Left hindlimb (tissue), 1 donor: ENCODE results near the gene PLCL1.

Source experiments
- DNase-seq: peaks from one replicate; pipeline ENCODE4 v3.0.0-alpha.2; 2018

PLCL1 gene

DNA sequence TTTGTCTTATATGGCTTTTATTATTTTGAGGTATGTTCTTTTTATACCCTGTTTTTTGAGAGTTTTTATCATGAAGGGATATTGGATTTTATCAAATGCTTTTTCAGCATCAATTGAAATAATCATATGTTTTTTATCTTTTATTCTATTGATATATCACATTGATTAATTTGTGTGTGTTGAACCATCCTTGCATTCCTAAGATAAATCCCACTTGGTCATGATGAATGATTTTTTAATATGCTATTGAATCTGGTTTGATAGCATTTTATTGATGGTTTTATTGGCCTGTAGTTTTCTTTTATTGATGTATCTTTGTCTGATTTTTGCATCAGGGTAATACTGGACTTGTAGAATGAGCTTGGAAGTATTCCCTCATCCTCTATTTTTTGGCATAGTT lies 160.3 kb downstream of the PLCL1 start:
- DNase-seq = no peak

DNA sequence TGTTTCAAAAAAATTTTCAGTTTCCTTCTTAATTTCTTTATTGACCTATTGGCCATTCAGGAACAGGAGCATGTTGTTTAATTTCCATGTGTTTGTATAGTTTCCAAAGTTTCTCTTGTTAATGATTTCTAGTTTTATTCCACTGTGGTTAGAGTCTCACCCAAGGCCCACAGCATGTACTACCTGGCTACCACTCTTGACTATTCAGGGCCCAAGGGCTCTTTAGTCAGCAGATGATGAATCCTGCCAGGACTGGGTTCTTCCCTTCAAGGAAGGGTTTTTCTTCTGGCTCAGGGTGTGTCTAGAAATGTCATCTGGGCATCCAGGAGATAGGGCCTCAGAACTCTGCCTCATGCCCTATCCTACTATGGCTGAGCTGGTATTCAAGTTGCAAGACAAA lies 161.4 kb downstream of the PLCL1 start:
- DNase-seq = no peak

DNA sequence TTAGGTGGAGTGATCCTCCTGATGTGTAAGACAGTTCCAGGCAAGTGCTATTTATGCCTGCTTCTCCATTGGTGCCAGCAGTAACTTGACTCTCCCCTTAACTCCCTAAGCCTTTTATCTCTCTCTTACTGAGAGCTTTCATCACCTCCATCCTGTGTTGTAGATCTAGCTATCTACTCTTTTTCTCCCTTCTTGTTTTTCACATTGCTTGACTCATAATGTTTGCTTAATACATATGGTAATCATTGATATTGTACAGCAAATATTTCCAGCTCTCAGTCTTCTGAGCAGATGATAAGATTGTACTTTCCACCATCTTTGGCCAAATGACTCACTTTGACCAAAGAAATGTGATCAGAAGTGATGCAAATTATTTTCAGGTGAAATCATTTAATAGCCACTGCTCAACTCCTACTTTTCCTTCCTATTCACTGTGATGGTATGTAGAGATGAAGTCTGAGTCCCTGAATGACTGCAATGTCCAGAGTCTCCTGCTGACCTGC lies 165.0 kb downstream of the PLCL1 start:
- no peak for DNase-seq

DNA sequence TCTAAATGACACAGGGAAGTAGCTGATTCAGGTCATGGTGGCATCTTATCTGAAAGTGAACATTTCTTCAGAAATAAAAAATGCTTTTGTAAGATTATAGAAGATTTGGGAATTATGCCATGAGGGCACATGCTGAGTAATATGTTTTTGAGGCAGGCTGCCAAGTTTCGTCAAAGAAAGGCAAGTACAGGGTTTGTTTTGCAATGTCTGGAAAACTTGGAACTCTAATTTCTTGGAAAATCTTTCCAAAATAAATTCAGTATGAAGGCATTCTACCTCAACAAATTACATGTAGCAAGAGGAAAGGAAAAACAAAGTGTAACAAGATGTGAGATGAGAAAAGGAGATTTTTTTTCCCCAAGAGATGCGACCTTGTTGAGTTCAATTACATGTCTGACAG lies 167.7 kb downstream of the PLCL1 start:
- no peak for DNase-seq

DNA sequence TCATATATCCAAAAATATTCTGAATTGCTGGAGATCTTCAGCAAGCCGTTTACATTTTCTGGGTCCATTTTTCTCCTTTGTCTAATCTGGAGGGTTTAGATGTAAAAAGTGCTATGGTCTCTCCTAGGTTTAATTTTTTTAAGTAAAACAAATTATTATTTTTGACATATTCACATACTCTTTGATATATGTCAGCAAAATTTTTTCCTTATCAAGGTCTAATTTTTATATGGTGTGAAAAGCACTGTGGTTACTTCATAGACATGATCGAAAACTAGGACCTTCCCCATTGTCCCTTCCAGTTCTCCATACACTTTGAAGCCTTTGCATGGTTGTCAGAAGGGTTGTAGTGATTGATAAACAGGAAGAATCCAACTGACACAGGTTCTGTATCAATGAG lies 168.2 kb downstream of the PLCL1 start:
- no peak for DNase-seq

DNA sequence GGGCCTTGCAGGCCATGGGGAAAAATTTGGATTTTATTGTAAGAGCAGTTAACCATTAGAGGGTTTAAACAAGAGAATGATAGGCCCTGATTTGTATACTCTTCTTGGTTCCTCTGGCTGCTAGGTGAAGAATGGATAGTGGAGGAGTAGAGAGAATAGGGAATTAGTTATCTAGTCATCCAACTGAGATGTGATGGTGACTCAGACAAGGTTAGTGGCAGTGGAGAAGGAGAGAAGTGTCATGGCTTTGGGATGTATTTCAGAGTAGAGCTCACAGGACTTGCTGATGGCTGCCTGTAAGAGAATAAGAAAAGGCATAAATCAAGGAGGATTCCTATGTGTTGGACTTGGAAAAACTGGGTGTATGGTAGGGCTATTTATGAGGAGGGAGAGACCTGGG lies 169.4 kb downstream of the PLCL1 start:
- DNase-seq = no peak

DNA sequence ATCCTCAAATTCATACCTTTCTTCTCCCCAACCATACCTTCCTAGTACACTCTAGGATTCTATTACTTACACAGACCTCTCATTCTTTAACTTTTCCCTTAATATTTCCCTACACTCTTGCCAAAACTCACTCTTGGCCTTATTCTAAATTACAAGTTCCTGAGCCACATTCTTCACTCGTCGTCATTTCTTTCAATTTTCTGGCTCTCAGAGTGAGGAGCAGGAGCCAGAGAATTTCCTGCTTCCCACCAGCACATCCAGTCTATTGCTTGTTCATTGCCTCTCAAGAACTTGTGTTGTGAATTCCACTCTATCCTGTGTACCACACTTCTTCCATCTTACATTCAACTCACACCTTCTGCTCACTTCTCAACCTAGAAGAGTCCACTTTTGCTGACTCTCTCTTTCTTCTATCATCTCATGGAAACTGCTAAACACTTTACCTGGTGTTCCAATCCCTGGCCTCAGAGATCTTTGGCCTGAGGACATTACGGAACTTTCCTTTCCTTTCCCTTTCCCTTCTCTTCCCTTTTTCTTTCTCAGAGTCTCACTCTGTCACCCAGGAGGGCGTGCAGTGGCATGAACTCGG lies 171.6 kb downstream of the PLCL1 start:
- DNase-seq = peak; percentile 71

DNA sequence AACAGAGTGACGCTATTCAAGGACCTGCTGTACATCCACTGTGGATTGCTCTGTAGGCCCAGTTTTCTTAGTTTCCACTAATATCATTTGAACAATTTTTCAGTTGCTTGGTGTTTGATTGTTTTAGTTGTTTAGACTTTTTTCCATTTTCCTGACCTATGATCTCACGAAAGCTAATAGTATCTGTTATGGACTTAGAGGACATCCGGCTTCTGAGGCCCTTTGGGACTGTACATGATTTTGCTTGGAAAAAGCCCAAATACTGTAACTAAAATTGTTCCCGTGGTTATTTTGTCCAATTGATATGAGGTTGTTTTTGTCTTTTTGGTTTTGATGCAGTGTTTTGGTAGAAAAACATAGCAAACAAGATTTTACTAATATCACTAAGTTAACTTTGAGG lies 174.6 kb downstream of the PLCL1 start:
- no peak for DNase-seq

DNA sequence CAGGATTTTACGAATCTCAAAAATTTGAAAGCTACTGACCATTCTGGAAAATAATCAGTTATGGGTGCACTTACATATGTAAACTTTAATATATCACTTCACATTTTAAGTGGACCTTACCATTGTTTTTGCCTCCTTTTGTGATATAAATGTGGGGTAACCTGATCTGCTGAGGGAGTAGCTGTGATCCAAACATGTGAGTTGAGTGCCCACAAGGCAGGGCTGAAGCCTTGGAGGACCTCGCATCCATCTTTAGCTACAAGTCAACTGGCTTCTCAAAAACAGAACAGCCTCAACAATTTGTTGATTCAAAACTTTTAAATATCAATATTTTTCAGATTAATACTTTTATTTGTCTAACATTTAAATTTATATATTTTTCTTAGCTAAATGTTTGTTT lies 178.2 kb downstream of the PLCL1 start:
- no peak for DNase-seq

DNA sequence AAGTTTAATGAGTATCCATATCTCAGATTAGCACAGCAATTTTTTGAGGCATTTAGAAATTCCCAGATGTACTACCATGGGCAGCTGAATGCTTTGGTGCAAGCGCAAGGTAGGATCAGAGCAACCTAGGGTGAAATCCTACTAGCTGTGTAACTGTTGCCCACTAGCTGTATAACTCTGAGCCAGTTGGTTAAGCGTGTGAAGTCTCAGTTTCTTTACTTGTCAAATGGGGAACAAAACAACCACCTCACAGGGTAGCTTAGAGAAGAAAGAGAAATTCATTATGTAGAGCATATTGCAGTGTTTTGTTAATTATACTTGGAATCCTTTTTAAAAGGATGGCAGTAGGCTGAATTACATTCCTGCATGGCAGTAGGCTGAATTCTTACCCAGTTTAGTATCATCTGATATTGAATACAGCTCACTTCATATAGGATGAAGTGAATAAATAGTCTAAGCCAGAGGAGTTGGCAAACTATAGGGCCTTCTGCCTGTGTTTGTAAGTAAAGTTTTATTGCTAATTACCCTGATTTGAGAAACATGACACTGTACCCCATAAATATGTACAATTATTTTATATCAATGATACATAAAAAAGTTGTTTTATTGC lies 180.7 kb downstream of the PLCL1 start:
- DNase-seq = no peak

DNA sequence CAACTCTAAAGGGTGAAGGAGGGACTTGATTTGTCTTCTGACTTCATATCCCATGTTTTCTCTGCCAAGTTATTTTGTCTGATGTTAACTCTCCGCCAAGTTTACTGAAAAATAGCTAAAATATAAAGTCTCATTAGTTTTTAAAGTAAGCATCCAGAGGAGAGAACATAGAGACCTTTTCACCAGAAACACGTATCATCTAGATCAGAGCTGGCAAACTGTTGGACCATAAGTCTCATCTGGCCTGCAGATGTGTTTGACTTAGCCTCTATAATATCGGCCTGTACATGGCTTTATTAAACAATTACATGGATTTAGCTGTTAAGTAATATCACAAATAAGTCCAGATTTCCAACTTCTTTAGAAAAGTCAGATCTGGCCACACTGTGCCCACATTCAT lies 182.6 kb downstream of the PLCL1 start:
- no peak for DNase-seq

DNA sequence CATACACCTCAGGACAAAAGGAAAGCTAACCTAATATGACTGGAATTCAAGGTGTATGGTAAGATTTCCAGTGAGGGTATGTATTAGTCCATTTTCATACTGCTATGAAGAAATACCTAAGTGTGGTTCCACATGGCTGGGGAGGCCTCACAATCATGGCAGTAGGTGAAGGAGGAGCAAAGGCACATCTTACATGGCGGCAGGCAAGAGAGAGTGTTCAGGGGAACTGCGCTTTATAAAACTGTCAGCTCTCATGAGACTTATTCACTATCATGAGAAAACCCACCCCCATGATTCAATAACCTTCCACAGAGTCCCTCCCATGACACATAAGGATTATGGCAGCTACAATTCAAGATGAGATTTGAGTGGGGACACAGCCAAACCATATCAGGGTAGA lies 186.0 kb downstream of the PLCL1 start:
- DNase-seq = no peak

DNA sequence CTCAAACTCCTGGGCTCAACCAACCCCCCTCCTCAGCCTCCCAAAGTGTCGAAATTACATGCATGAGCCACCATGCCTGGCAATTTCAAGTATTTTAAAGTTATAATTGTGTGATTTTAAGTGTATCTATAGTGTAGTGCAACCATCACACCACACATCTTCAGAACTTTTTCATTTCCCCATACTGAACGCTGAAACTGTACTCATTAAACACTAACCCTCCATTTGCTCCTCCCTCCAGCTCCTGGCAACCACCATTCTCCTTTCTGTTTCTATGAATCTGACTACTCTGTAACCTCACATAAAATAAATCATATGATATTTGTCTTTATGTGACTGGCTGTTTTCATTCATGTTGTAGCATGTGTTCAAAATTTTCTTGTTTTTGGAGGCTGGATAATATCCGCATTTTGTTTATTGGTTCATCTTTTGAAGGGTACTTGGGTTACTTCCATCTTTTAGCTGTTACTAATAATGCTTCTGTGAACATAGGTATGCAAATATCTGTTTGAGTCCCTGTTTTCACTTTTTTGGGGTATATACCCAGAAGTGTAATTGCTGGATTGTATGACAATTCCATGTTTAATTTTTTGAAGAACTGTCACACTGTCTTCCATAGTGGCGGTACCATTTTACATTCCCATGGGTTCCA lies 188.2 kb downstream of the PLCL1 start:
- no peak for DNase-seq

DNA sequence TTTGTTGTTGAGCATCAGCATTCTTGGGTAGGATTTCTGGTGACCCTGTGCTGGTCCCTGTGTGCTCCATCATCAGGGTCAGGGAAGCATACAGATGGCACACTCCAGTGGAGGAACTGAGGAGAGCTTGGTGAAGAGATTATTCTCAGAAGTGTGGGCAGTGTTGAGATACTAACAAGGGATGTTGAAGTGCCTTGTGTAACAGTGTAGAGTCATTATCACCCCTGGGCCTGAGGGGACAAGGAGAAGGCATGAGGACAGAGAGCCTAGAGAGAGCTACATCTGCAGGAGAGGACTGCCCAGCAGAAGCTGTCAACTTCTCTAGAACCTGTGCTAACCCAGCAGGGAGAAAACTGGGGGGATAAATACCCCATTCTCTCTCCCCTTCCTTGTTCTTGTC lies 189.0 kb downstream of the PLCL1 start:
- DNase-seq = no peak

DNA sequence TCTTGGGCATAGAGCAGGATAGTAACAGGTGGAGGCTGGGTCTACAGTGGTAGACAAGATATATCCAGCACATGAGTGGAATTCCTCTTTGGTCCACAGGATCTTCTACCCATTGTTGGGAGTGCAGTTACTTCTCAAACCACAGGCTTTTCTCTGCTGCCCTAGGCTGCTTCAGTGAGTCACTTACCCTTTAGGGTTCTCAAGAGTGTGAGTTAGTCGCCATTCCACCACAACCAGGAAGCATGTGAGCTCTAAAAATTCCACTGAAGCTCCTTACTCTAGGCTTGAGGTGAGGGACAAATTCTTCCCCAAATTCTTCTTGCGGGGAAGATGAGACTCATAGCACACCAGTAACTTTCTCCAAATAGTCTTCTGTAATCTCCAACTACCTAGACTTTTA lies 189.4 kb downstream of the PLCL1 start:
- DNase-seq = no peak

DNA sequence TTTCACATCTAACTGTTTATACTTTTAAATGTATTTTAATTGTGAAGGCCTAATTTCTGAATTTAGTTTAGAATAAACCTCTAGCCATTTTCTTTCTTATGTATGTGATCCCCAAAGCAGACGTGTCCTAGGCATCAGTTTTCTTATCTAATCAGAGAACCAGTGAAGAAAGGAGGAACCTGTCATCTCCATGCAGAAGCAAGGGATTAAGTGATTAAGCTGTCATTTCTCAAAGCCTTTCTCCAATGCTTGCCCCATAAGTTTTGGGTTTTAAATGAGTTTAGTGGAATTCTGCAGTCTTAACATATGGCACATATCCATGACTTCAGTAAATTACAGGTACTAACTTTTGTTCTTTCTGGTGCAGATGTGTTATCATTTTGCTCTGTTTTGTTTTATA lies 190.4 kb downstream of the PLCL1 start:
- no peak for DNase-seq

DNA sequence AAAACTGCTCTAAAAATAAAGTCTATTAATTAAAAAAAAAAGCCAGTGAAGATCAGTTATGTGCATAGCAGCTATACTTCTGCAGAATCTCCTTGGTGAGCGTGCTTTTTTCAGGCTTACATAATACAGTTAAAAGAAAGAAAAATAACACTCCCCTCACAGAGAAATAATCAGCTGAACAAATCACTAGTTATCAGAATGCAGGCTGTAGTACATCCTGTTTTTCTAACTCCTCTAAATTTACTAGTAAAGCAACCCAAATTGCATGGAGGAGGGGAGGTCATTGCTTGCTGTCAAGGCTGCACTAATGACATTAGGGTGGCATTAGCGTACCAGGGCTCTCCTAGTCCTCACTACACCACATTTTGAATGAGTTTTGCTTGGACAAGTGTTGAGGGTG lies 192.2 kb downstream of the PLCL1 start:
- no peak for DNase-seq

DNA sequence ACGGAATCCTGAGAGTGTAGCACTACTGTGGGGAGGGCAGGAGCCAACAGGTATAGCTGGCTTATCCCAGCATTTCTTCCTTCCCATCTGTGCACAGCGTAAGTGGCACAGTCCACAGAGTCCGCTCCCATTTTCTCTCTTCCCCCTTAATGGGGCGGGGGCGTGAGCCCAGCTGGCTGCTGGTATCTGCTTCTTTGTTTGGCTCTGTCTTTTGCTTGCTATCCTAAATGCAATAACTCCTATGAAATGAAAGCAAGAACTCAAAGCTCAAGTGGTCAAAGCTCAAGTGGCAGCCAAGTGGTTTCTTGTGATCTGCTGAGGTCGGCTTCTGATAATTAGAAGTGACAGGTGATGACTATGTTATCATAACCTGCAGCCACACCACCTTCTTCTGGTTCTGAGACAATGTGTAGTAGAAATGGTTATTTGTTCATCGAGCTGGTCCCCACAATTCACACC lies 192.7 kb downstream of the PLCL1 start:
- no peak for DNase-seq

DNA sequence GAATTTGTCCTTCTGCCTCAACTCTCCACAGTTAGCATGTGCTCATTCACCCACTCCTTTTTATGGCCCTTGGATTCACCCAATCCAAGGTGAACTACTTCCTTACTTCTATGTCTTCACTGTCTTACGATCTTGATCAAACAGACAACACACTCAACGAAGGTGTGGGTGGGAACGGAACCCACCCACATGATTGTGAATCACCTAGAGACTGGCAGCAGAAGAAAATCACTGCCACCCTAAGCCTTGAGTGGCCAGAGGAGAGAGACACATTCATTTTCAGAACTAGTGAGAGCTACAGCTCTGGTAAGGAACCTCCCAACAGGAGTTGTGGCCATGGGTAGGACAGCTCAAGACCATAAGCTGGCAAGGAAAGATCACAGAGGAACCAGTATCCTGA lies 194.3 kb downstream of the PLCL1 start:
- DNase-seq = no peak

DNA sequence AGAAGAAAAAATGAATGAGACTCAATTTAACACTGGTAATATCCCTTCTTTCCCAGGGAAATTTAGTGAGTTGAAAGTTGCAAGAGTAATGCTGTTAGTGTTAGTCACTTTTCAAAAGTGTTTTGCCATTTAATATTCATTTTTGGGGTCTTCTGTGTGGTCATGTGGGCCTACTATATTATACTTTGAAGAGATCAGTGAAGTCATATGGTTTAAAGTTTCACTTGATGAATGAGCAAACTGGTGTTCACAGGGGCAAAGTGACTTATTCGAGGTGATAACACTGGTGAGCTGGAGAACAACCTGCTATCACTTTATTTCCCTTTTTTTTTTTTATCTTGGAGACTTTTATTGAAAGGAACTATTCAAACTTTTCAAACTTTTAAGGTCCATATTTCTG lies 196.0 kb downstream of the PLCL1 start:
- no peak for DNase-seq

DNA sequence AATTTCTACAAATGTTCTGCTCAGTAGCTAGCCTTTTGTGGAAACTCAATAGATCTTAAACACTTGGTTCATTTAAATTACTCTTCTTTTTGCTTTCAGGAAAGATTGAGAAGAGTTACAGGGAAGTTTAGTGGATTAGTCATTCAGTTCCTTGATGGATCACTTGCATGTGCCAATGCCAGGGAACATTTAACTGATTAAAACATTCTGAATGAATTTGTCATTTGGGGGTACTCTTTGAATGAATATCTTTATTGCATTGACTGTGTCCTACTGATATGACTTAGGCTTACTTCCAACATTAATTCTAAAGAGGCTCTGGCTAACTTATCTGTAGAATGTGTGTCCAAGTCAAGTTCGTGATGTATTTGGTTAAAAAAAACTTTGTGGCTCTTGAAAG lies 199.8 kb downstream of the PLCL1 start:
- no peak for DNase-seq

DNA sequence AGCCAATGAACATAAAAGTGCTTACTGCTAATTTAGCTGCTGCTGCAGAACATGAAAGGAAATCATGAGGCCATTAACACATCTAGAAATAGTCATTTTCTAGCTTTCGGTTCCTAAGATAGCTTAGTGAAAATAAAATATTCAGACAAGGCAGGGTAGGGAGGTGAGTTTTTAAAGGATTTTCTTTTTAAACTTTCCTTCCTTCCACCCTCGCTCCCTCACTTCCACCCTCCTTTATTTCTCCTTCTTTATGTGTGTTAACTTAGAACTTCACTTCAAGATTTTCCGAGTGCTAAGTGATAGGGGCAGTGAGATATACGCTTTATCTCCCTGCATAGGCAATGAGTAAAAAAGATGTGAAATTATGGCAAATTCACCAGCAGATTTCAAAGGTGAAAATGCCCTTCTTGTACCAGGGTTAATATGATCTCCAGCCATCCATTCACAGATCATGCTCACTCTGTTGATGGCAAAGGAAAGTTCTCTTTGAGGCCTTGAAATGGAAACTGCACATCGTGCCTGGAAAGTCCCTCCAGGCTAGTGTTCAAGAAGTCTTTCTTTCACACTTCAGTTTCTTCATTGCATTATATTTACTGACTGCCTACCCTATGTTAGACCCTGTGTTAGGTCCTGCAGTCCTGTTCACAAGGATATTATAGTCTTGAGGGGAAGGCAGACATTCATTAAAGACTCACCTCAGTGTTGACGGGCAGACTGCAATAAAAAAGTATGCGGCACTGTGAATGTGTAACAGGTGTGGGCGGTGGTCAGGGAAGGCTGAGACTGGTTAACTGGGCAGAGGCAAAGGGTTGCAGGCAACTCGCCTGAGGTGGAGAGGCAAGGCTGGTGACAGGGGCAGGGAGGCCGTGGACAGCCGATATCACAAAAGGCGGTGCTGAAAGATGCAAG lies 200.8 kb downstream of the PLCL1 start:
- no peak for DNase-seq

DNA sequence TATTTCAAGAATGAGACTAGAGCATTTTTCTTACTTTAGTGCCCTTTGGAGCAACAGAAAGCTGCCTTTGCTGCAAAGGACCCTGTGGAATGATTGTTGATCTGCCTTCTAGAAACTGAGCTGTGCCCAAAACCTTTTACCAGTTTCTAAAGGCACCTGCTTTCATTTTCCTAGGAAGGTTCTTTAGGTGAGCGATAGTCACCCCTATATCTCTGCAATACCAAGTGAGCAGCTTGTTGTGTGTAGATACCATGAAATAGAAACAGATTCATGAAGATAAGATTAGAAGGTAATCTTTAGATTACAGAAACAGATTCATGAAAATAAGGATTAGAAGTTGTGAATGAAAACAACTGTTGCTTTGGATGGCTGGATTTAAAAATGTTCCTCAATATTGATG lies 202.3 kb downstream of the PLCL1 start:
- DNase-seq = no peak

DNA sequence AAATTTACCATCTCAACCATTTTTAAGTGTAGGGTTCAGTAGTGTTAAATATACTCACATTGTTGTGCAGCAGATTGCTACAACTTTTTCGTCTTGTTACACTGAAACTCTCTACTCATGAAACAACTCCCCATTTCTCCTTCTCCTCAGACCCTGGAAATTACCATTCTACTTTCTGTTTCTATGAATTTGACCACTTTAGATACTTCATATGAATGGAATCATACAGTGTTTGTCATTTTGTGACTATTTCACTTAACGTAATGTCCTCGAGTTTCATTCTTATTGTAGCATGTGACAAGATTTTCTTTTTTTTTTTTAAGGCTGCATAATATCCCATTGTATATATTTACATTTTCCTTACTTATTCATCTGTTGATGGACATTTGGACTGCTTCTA lies 203.8 kb downstream of the PLCL1 start:
- no peak for DNase-seq
